Hepatocyte (in vitro differentiated cells): ENCODE measurements around the gene FUS. TPM values are rescaled to one million over a fixed set of nuclear protein-coding genes. Genes with fewer than 3 reads are reported as not detected.

Source experiments
- DNase-seq: peaks from one replicate; pipeline ENCODE4 v3.0.0-alpha.2; 2016; ENCODE audit warnings: low spot score
- H2AFZ ChIP-seq: fragments of 200-600 bp; sonication (generic); 2 replicates; pipeline ENCODE4 v1.6.0; 2016; ENCODE audit warnings: antibody characterized with exemption, mild to moderate bottlenecking
- H3K27ac ChIP-seq: fragments of 200-600 bp; sonication (generic); 2 replicates; pipeline ENCODE4 v1.5.1; 2016; ENCODE audit warnings: mild to moderate bottlenecking
- H3K27me3 ChIP-seq: fragments of 200-600 bp; sonication (generic); 2 replicates; pipeline ENCODE4 v1.6.1; 2016
- H3K36me3 ChIP-seq: fragments of 200-600 bp; sonication (generic); replicated peaks from 2 replicates; pipeline ENCODE4 v1.5.1; 2016; ENCODE audit warnings: low read depth; ENCODE audit not compliant: insufficient read depth
- H3K4me1 ChIP-seq: fragments of 200-600 bp; sonication (generic); 2 replicates; pipeline ENCODE4 v1.5.1; 2016; ENCODE audit warnings: mild to moderate bottlenecking, moderate library complexity; ENCODE audit not compliant: insufficient read depth
- H3K4me2 ChIP-seq: fragments of 200-600 bp; sonication (generic); 2 replicates; pipeline ENCODE4 v1.6.0; 2016
- H3K4me3 ChIP-seq: fragments of 200-600 bp; sonication (generic); 2 replicates; pipeline ENCODE4 v1.5.1; 2016; ENCODE audit warnings: mild to moderate bottlenecking
- H3K79me2 ChIP-seq: fragments of 200-600 bp; sonication (generic); 2 replicates; pipeline ENCODE4 v1.6.0; 2017; ENCODE audit warnings: mild to moderate bottlenecking
- H3K9me2 ChIP-seq: fragments of 200-600 bp; sonication (generic); replicated peaks from 2 replicates; pipeline ENCODE4 v1.6.0; 2017; ENCODE audit warnings: mild to moderate bottlenecking; ENCODE audit not compliant: insufficient read depth
- H3K9me3 ChIP-seq: fragments of 200-600 bp; sonication (generic); 2 replicates; pipeline ENCODE4 v1.5.1; 2016; ENCODE audit warnings: low read depth, mild to moderate bottlenecking
- H4K20me1 ChIP-seq: fragments of 200-600 bp; sonication (generic); 2 replicates; pipeline ENCODE4 v1.6.0; 2016; ENCODE audit warnings: mild to moderate bottlenecking; ENCODE audit not compliant: insufficient read depth, poor library complexity, severe bottlenecking
- CTCF ChIP-seq: fragments of 200-600 bp; sonication (generic); IDR thresholded peaks from 2 replicates; pipeline ENCODE4 v1.5.1; 2016; ENCODE audit warnings: antibody characterized with exemption, mild to moderate bottlenecking; ENCODE audit not compliant: poor library complexity
- EZH2 ChIP-seq: fragments of 200-600 bp; sonication (generic); IDR thresholded peaks from 2 replicates; pipeline ENCODE4 v1.6.1; 2016; ENCODE audit warnings: antibody characterized with exemption, mild to moderate bottlenecking, borderline replicate concordance
- EZH2phosphoT487 ChIP-seq: fragments of 200-600 bp; sonication (generic); IDR thresholded peaks from one replicate; pipeline ENCODE4 v1.6.1; 2018; ENCODE audit warnings: antibody characterized with exemption, mild to moderate bottlenecking, low read depth, moderate library complexity; ENCODE audit not compliant: unreplicated experiment, severe bottlenecking
- WGBS: methylation state at CpG from one replicate; pipeline ENCODE4 v1.1.6; 2016; ENCODE audit warnings: low lambda C conversion rate; ENCODE audit errors: missing lambda C conversion rate; 5-methylcytosine and 5-hydroxymethylcytosine counted together
- polyA plus RNA-seq: library from polyadenylated mRNA; unstranded; fragments of >200 nt; fragmentation: Nextera tagmentation; extraction: Ambion mirVana; gene quantifications from 2 replicates; pipeline ENCODE4 v1.2.1, GENCODE V29; 2016
- total RNA-seq: library from RNA; depleted of rRNA; stranded (reverse); fragments of >200 nt; gene quantifications from 2 replicates; pipeline ENCODE4 v1.2.3, GENCODE V29; 2014

FUS gene
- total and polyA plus RNA-seq, 2 experiments from 2014 or later, result 47.4 to 327 TPM

DNA sequence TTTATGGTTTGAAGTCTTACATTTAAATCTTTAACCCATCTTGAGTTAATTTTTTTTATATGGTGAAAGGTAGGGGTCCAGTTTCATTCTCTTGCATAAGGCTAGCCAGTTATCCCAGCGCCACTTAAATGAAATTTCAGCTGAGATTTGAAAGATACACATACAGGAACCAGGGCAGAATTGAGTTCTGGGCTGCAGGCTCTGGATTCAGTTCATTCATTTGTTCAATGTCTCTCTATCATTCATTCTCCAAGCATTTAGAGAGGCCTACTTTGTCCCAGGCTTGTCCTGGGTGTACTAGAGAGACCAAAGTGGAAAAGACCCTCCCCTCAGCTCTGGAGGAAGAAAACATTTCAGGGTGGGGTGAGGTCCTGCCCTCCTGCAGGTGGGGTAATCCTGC, 33.4 kb downstream of the FUS start:
- 85% methylated on average over 1 of the region's 1 CpG for WGBS
- no peak for DNase-seq
- no peaks in the 10 kb centered on the region for H3K9me3 ChIP-seq
- H3K4me3 ChIP-seq, result no peak overlapping the region
- H4K20me1 ChIP-seq, result no peaks in the 10 kb centered on the region
- peaks cover 64% of the 10 kb centered on the region for H3K27me3 ChIP-seq
- H3K4me2 ChIP-seq, result no peak overlapping the region
- TF ChIP-seq EZH2 (no peak), EZH2phosphoT487 (no peak), CTCF (no peak)
- no peaks in the 10 kb centered on the region for H3K9me2 ChIP-seq
- no peaks in the 10 kb centered on the region for H3K36me3 ChIP-seq
- no peak overlapping the region for H3K27ac ChIP-seq
- no peaks in the 10 kb centered on the region for H3K79me2 ChIP-seq
- H2AFZ ChIP-seq, result no peak overlapping the region
- peaks cover 27% of the 10 kb centered on the region for H3K4me1 ChIP-seq

- no peak for TF ChIP-seq EZH2
- no peak for TF ChIP-seq EZH2phosphoT487
- TF ChIP-seq CTCF, result no peak
- Histone ChIP-seq H3K4me2 (peak within 1 kb of the TSS; percentile 96), H3K27ac (no peak within 1 kb of the TSS), H3K4me1 (peaks cover 27% of the 10 kb centered on the region), H3K27me3 (peaks cover 70% of the 10 kb centered on the region), H2AFZ (peak within 1 kb of the TSS; percentile 50), H3K9me3 (no peaks in the 10 kb centered on the region), H3K36me3 (no peaks in the 10 kb centered on the region), H3K9me2 (no peaks in the 10 kb centered on the region), H3K4me3 (no peak within 1 kb of the TSS), H3K79me2 (no peaks in the 10 kb centered on the region), H4K20me1 (no peaks in the 10 kb centered on the region)
- no peak for DNase-seq
- WGBS, result 53% methylated on average over 24 of the region's 25 CpGs
Measured at GRCh38 chr16:31213877-31214707, 34.2 kb downstream of the FUS start, which contains the start of gene TRIM72. TRIM72 (plus strand) TSS chr16:31214119; CDS start chr16:31214739, 620 bp downstream.

- H2AFZ ChIP-seq, result peak overlapping the region; percentile 50
- peak overlapping the region; percentile 96 for H3K4me2 ChIP-seq
- no peak for DNase-seq
- H3K36me3 ChIP-seq, result no peaks in the 10 kb centered on the region
- 3% methylated on average over 57 of the region's 58 CpGs for WGBS
- no peaks in the 10 kb centered on the region for H4K20me1 ChIP-seq
- H3K79me2 ChIP-seq, result no peaks in the 10 kb centered on the region
- no peaks in the 10 kb centered on the region for H3K9me2 ChIP-seq
- TF ChIP-seq CTCF (no peak), EZH2phosphoT487 (no peak), EZH2 (peak; percentile 87)
- peaks cover 70% of the 10 kb centered on the region for H3K27me3 ChIP-seq
- H3K27ac ChIP-seq, result no peak overlapping the region
- peaks cover 27% of the 10 kb centered on the region for H3K4me1 ChIP-seq
- peak overlapping the region; percentile 36 for H3K4me3 ChIP-seq
- no peaks in the 10 kb centered on the region for H3K9me3 ChIP-seq
Measured at GRCh38 chr16:31214708-31215286, 34.9 kb downstream of the FUS start.
